AG09309 (cell line): Measurements from ENCODE around the gene ASGR2.
"Not testable (repeated sequence)": the region's sequence is repeated elsewhere in the genome, so short reads cannot be mapped to it uniquely, and the experiment has no call there.

Experiments used
- DNase-seq: peaks from one replicate; pipeline ENCODE4 v3.0.0-alpha.2; 2010; ENCODE audit warnings: low read depth
- H3K4me3 ChIP-seq: 2 replicates; pipeline ENCODE4 v1.5.1; 2011; ENCODE audit warnings: mild to moderate bottlenecking, low read depth, low read length, moderate library complexity; ENCODE audit not compliant: control insufficient read depth
- TF ChIP-seq, protein P1 (sequence below): IDR thresholded peaks from 2 replicates; pipeline ENCODE4 v1.5.1; 2011; ENCODE audit warnings: mild to moderate bottlenecking, low read depth, low read length, inconsistent platforms; ENCODE audit not compliant: insufficient read depth, control insufficient read depth; ENCODE audit errors: missing control alignments

ASGR2 gene, protein sequence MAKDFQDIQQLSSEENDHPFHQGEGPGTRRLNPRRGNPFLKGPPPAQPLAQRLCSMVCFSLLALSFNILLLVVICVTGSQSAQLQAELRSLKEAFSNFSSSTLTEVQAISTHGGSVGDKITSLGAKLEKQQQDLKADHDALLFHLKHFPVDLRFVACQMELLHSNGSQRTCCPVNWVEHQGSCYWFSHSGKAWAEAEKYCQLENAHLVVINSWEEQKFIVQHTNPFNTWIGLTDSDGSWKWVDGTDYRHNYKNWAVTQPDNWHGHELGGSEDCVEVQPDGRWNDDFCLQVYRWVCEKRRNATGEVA

DNA sequence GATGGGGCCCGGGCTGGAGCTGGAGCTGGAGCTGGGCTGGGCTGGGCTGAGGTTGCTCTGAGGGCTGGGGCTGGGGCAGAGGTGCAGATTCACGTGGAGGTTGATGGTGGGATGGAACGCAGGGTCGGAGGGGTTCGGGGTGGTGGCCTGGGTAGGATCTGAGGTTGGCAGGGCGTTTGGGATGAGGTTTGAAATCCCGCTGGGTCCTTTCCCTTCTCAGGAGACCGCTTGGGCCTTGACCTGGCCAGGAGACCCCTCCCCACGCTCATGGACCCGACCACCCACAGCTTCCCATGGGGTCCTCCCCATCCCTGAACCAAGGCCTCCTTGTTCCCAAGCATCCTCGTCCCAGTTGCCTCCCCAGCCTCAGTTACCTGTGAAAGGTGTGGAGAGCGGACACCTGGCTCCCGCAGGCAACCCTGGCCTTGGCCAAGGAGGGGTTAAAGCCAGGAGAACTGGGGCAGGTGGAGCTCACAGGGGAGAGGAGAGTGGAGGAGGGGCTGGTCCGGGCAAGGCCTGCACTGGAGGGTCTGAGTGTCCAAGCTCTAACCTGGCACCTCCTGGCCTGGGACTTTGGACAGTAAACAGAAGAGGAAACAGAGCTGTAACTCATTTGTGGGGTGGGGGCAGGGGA, at the start of gene ASGR2:
Gene ASGR2 (minus strand): TSS at position 582 of the 634 bp plus-strand sequence. CDS start 582 bp downstream, outside the sequence.
- TF ChIP-seq, protein P1, sequence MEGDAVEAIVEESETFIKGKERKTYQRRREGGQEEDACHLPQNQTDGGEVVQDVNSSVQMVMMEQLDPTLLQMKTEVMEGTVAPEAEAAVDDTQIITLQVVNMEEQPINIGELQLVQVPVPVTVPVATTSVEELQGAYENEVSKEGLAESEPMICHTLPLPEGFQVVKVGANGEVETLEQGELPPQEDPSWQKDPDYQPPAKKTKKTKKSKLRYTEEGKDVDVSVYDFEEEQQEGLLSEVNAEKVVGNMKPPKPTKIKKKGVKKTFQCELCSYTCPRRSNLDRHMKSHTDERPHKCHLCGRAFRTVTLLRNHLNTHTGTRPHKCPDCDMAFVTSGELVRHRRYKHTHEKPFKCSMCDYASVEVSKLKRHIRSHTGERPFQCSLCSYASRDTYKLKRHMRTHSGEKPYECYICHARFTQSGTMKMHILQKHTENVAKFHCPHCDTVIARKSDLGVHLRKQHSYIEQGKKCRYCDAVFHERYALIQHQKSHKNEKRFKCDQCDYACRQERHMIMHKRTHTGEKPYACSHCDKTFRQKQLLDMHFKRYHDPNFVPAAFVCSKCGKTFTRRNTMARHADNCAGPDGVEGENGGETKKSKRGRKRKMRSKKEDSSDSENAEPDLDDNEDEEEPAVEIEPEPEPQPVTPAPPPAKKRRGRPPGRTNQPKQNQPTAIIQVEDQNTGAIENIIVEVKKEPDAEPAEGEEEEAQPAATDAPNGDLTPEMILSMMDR: no peak
- DNase-seq: no peak
- H3K4me3 ChIP-seq: no peak within 1 kb of the TSS

DNA sequence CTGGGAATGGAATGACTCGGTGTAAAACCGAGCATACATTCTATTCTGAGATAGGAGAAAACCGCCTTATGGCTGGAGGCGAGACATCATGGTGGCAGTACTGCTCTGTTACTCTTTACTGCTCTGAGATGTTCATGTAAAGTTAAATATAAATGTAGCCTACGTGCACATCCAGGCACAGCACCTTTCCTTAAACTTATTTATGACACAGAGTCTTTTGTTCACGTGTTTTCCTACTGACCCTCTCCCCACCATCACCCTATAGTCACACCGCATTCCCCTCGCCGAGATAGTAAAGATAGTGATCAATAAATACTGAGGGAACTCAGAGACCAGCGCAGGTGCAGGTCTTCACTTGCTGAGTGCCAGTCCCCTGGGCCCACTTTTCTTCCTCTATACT, 44.9 kb upstream of the ASGR2 start:
- not testable (repeated sequence) for H3K4me3 ChIP-seq, DNase-seq

DNA sequence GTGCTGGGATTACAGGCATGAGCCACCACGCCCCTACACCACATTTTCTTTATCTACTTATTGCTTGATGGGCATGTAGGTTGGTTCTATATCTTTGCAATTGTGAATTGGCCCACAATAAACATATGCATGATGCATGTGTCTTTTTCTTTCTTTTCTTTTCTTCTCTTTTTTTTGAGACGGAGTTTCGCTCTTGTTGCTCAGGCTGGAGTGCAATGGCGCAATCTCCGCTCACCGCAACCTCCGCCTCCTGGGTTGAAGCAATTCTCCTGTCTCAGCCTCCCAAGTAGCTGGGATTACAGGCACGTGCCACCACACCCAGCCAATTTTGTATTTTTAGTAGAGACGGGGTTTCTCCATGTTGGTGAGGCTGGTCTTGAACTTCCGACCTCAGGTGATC, 43.8 kb upstream of the ASGR2 start:
- not testable (repeated sequence) for DNase-seq

DNA sequence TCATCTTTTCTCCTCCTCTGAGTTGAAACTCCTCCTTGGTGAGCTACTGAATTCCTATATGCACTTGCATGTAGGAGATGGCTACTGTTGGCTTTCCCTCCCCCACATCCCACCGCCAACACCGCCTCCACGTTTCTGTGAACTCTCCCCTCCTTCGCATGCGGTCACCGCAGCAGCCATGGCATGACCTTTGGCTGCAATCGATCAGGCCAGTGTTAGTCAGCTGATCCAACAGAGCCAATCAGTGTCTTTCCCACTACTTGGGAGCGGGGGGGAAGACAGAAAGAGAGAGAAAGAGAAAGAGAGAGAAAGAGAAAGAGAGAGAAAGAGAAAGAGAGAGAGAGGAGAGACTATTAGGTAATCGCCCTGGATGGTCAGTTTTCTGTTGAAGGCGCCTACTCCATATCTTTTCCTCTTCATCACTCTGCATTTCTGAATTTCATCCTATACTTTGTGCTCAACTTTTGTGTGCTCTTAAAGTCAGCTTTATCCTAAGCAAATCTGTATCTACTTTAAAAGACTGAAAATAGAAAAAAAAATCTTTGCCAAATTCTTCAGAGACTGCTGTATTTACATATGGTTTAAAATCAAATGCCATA, 41.8 kb upstream of the ASGR2 start:
- no peak for DNase-seq
- TF ChIP-seq, protein P1: no peak
- no peak overlapping the region for H3K4me3 ChIP-seq

More for the DNA sequence above, 43.8 kb upstream of the ASGR2 start:
- not testable (repeated sequence) for H3K4me3 ChIP-seq

DNA sequence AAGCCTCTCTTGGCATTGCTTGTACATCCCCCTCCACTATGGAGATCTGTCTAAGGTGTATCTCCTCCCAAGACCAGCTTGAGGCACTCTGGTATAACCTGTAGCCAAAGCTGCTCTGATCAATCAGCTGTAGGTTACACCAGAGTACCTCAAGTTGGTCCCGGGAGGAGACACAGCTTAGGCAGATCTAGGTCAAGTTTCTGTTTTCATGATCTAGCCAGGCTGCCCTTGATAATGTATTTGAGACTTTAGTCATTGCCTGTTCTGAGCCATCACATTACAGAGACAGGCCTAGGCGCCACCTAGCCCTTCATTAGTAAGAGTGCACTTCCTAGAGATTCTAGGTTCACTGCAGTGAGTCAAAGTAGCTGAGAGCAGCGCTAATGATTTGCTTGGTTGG, 33.1 kb upstream of the ASGR2 start:
- TF ChIP-seq, protein P1: no peak

DNA sequence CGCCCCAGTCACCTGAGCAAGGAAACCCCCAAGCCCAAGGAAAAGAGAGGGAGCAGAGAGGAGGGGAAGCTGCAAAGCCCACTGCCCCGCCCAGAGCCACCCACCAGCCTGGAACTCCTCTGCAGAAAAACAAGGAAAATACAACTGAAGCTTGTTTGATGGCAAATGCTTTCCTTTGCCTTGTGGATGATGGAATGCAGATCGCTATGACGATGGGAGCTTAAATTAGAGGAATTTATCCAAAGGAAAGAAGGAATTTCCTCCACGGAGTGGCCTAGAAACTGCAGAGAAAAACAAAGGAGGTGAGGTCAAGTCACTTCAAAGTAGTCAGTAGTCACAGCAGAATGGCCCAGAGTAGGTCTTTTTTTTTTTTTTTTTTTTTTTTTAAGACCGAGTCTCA, 31.5 kb upstream of the ASGR2 start:
- no peak overlapping the region for H3K4me3 ChIP-seq
- TF ChIP-seq, protein P1: no peak
- DNase-seq: no peak

More for the DNA sequence above, 33.1 kb upstream of the ASGR2 start:
- H3K4me3 ChIP-seq: no peak overlapping the region
- no peak for DNase-seq

DNA sequence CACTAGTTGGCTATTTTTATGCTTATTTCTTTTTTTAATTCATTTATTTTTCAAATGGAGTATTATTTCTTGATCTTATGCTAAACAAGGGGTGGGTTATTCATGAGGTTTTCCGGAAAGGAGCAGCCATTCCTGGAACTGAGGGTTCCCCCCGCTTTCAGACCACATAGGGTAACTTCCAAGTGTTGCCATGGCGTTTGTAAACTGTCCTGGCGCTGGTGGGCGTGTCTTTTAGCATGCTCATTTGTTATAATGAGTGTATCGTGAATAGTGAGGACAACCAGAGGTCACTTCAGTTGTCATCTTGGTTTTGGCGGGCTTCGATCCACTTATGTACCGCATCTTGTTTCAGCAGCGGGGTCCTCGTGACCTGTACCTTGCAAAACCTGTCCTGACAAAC, 29.6 kb upstream of the ASGR2 start:
- no peak overlapping the region for H3K4me3 ChIP-seq
- TF ChIP-seq, protein P1: no peak
- DNase-seq: no peak

DNA sequence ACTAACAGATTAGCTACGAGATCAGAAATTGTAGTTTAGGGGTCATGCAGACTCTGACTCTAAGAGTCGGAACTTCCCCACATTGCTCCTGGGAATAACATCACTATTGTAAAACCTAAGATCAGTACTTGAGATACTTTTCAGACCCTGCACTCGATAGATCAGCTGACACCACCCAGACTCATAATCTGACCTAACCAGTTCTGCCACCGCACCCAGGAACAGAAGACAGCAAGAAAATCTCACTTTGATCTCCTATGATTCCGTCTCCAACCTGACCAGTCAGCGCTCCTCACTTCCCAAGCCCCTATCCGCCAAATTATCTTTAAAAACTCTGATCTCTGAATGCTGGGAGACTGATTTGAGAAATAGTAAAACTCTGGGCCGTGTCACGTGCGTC, 27.2 kb upstream of the ASGR2 start:
- H3K4me3 ChIP-seq: no peak overlapping the region
- TF ChIP-seq, protein P1: no peak
- DNase-seq: no peak
